Transverse colon (tissue), 4 donors: ENCODE data around the gene MCAT.

ENCODE experiments used
- POLR2AphosphoS5 ChIP-seq, 3 donors: sonication (generic); formaldehyde crosslinking; IDR thresholded peaks; one replicate each; pipeline ENCODE4 v1.6.1; 2016; ENCODE audit warnings: antibody characterized with exemption in 3 of 3
- TF ChIP-seq, protein P1 (sequence below), 5 experiments: fragments of 200-600 bp in 3 of 5; fragments of 450-650 bp in 2 of 5; sonication (generic) in 3 of 5; IDR thresholded peaks; 1 replicate in 2 of 5; 2 replicates in 3 of 5; pipeline ENCODE4 v1.5.1; 2016 to 2017; ENCODE audit warnings: antibody characterized with exemption in 5 of 5, inconsistent platforms in 3 of 5, mild to moderate bottlenecking in 2 of 5, moderate library complexity in 1 of 5

DNA sequence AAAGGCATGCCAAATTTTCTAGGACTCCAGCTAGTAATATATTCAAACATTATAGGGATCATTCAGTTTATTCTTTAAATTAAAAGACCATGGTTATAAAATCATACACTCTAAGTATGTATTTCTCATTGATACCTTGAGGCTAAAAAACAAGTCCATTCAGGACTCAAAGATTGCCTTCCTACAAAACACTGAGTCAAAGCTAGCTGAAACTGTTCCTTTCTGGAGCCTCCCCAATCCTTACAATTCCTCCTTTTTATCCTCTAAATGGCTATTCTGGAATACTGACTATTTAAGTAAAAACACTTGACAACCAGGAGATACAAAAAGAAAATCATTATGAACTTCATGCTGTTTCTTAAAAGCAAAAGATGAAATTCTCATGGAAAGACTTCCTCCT, 48.6 kb upstream of the MCAT start:
- TF ChIP-seq, protein P1, sequence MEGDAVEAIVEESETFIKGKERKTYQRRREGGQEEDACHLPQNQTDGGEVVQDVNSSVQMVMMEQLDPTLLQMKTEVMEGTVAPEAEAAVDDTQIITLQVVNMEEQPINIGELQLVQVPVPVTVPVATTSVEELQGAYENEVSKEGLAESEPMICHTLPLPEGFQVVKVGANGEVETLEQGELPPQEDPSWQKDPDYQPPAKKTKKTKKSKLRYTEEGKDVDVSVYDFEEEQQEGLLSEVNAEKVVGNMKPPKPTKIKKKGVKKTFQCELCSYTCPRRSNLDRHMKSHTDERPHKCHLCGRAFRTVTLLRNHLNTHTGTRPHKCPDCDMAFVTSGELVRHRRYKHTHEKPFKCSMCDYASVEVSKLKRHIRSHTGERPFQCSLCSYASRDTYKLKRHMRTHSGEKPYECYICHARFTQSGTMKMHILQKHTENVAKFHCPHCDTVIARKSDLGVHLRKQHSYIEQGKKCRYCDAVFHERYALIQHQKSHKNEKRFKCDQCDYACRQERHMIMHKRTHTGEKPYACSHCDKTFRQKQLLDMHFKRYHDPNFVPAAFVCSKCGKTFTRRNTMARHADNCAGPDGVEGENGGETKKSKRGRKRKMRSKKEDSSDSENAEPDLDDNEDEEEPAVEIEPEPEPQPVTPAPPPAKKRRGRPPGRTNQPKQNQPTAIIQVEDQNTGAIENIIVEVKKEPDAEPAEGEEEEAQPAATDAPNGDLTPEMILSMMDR (IDR thresholded peaks at IDR 0.05) = no peak
- no peak for TF ChIP-seq POLR2AphosphoS5 (IDR thresholded peaks at IDR 0.05)
